CD4-positive, alpha-beta T cell treated with Interleukin-21 for 1 hour (primary cell): ENCODE measurements around the gene ZNF511.

Source experiments
- DNase-seq: peaks from one replicate; pipeline ENCODE4 v3.0.0-alpha.2; 2020

ZNF511 gene

DNA sequence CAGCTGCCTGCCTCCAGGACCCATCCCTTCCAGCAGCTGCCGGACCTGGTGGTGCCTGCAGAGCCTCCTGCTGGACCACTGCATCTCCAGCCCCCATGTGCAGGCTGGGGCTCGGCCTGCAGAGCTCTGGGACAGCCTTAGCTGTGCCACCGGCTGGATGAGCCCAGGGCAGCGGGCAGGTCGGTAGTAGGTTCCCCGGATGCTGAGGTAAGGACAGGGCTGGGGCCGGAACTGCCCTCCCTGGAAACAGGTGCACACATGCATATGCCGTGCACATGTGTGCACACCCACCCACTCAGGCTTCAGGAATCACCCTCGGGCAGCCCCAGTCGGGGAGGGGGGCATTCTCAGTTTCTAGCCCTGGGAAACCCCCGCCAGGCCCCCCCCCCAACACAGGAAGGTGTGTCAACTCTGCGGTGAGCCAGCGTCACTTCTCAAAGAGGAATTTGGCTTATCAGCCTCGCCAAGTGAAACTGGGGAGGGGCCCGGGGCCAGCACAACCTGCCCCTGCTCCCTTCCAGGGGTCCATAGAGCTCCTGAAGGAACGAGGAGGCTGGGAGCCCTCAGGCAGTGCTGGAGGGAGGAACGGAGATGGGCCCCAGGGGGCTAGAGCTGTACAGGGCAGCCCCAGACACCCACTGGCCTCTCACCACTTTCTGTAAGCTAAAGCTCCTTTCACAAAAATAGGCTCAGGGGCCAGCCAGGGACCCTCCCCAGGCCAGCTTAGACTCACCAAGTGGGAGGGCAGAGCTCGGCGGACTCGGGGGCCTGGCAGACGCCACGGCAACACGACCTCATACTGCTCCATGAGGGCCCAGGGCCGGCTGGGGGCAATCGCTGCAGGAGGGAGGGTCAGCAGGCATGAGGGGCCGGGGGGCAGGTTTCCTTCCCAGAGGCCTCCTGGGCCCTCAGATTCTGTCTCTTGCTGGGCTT lies 33.7 kb upstream of the ZNF511 start:
- peak; percentile 91 for DNase-seq

DNA sequence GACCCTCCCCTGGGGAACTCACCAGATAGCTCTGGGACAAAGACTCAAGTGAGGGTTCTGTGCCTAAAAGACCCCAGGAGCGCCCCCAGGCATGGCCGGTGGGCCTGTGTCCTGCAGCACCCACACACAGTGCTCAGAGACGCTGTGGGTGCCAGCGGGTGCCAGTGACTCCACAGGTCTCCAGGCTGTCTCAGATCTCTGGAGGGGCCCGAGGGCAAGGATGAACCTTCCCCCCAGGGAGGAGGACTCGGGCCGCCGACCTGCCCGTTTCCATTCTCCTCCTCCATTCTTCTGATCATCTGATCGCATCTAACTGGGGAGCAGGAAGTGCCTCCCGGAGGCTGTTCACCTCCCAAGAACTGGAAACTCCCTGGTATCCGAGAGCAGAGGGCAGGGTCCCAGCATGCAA lies 33.0 kb upstream of the ZNF511 start:
- peak; percentile 67 for DNase-seq

DNA sequence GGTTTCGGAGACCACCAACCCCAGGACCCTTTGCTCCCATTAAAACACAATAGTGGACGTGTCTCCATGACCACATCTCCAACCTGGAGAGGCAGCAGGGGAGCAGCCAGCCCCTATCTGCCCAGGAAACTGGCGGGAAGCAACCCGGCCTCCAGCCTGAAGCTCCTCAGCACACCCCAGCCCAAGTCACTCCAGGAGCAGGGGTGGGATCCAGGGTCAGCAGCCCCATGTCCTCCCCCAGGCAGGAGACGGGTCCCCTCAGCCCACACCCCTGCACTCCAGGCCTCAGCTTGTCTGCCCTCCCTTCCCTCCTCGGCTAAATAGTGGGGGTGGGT lies 32.6 kb upstream of the ZNF511 start:
- DNase-seq, result no peak

DNA sequence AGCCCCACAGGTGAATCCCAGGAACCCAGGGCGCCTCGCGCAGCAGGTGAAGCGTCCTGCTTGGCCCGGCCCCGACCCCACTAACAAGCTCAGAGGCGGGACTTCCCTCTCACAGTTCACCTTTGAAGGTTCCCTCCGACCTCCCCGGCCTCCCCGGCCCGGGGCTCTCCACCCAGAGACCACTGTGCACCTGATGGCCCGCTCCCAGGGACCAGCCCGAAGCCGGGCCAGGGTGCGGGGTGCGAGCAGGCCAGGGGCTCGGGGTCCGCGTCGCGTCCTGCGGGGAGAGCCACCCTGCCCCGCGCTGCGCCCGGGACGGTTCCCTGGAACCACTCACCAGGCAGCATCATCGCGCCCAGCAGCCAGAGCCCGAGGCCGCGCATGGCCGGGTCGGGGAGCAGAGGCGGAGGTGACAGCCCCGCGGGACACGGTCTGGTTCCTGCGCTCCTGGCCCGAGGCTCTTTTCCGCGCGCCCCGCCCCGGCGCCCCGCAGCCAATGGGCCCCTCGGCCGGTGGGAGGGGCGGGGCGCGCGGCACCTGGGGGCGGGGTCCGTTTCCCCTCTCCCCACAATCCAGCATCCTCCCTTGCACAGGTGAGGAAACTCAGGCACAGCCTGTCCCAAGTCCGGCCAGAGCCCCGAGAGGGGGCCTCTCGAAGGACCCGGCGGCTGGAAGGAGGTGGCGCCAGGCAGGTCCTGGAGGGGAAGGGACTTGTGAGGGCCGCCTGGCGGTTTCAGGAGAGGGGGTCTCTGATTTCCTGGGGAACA lies 32.1 kb upstream of the ZNF511 start, which contains the start of gene ADAM8:
TSS of gene ADAM8 (minus strand) at position 434 of the 767 bp plus-strand sequence. CDS start at position 383, 51 bp downstream.
- peak; percentile 74 for DNase-seq

DNA sequence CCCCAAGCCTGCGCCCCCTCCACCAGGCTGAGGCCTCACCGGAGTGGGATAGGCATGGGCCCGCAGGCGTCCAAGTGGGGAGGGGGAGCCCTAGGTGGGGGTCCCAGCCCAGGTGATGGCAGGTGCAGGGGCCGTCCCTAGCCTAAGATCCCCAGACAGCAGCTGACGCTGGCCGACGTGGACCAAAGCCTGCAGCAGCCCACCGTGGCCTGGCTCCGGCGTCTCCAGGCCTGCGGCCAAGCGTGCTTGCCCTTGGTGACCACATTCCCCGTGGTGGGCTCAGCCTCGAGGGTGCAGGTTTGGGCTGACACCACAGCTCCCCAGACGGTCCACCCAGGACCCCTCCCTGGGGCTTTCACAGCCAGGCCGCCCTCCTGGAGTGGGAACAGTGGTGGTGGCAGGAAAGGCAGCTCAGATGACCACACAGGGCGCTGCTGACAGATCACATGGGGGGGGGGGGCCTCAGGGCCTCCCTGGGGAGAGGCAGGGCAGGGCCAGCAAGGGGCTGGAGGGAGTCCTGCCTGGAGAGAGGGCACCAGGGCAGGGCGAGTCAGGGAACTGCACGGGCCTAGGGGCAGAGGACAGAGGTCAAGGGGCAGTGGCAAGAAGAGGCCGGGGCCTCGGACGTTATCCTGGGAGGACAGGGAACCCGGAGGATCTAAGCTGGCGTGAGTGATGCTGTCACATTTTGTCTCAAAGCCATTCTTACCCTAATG lies 31.3 kb upstream of the ZNF511 start:
- no peak for DNase-seq

DNA sequence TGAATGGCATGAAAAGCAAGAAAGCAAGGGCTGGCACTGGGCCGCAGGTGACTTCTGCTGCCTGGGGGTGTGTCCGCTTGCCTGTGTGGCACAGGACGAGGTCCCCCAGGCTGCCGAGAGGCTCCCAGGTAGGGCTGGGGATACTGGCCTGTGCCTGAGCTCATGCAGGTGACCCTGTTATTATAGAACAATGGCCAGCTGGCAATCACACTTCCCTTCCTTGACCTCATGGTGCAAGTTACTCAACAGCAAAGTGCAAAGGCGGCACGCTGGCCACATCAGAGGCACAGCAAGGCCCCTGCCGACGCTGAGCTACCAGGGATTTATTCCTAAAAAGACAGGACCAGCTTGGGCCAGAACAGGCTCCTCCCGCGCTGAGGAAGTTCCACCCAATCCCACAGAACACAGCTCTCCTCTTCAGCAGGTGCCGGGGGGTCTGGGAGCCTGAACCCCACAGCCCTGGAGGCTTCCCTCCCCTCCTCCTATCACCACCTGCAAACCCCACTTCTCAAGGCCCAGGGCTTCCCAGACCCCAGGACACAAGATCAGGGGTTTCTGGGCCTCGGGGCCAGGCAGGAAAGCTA lies 30.6 kb upstream of the ZNF511 start:
- DNase-seq, result no peak

DNA sequence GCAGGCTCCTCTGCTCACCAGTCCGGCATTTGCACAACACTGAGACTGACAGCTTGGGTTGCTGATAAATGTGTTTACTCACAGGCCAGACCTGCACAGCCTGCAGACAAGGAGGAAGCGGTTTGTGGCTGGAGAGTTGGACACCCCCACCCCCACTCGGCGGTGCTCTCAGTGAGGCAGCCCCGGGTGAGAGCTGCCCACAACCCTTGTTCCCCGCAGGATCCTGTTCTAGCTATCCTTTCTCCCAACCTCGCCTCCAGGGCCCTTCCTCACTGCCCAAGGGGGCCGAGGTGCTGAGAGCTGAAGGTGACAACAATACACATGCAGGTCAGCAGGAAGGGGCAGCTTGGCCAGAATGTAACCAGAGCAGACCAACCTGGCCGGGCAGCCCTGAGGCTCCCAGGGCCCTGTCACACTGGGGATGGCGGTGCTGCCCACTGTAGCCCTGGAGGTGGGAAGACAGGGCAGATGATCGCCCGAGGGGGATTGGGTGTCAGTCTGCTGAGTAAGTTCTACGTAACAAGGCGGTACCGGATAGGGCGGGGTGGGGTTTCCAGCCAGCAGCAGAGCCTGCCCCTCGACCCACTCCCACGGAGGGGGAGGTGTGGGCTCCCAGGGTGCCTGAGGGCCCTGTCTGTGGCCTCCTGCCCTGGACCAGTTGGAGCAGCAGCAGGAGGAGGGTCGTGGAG lies 30.0 kb upstream of the ZNF511 start:
- peak; percentile 84 for DNase-seq

DNA sequence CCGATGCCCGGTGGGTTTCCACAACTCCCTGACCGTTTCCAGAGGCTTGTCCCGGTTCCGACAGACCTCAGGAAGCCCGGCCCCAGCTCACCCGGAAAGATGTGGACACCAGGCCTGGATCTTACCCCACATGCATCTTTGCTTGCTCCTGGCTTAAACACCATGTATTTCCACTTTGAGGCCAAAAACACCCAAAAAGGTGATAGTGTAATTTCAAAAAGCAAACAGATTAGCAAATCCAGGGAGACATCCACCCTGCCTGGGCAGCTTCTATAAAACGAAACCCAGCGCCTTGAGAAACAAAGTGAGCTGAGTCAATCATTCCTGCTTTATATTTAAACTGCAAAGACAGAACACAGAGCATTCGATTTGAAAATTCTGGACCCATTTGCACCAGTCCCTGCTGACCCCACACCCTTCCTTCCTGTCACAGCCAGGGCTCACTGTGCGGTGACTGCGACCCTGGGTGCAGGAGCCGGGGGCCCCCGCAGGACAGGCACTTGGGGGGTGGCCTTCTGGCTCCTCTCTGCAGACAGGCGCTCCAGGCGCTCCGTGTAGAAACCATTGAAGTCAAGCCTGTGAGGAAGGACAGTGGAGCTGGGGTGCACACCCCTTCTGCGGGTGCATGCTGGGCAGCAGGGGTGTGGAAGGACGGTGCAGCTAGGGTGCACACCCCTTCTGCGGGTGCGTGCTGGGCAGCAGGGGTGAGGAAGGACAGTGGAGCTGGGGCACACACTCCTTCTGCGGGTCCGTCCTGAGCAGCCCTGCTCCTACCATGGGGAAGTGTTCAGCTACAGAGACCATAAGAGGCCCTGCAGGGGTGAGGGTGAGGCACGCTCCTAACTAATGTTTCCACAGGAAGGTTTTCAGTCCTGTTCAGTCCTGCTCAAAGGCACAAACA lies 29.1 kb upstream of the ZNF511 start:
- no peak for DNase-seq

DNA sequence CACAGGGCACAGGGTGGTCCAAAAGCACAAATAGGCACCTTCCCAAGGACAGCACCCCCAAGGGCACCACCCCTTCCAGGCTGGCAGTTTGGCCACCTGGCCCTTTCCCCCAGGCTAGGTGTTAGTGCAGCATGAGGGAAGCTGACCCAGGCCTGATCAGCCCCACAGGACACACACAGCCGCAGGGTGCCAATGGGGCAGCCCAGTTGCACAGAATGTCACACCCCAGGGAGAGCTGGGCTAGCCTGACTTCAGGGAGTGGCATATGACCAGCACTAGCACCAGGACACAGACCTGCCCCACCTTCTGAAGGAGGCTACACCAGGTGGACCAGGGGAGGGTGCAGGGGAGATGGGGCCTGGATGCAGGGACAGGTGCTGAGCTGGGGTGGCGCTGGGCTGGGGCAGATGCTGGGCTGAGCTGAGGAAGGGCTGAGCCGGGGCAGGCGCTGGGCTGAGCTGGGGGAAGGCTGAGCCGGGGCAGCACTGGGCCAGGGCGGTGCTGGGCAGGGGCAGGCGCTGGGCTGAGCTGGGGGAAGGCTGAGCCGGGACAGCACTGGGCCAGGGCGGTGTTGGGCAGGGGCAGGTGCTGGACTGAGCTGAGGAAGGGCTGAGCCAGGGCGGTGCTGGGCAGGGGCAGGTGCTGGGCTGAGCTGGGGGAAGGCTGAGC lies 28.2 kb upstream of the ZNF511 start:
- DNase-seq, result no peak

DNA sequence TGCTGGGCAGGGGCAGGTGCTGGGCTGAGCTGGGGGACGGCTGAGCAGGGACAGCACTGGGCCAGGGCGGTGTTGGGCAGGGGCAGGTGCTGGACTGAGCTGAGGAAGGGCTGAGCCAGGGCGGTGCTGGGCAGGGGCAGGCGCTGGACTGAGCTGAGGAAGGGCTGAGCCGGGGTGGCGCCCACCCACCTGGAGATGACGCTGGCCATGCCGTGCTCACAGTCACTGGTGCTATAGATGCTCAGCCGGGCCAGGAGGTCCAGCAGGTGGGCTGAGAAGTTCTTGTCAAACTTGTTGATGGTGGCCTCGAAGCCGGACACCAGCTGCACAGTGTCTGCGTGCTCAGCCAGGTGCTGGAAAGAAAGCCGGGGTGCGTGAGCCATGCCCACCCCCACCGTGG lies 27.6 kb upstream of the ZNF511 start:
- DNase-seq, result no peak

DNA sequence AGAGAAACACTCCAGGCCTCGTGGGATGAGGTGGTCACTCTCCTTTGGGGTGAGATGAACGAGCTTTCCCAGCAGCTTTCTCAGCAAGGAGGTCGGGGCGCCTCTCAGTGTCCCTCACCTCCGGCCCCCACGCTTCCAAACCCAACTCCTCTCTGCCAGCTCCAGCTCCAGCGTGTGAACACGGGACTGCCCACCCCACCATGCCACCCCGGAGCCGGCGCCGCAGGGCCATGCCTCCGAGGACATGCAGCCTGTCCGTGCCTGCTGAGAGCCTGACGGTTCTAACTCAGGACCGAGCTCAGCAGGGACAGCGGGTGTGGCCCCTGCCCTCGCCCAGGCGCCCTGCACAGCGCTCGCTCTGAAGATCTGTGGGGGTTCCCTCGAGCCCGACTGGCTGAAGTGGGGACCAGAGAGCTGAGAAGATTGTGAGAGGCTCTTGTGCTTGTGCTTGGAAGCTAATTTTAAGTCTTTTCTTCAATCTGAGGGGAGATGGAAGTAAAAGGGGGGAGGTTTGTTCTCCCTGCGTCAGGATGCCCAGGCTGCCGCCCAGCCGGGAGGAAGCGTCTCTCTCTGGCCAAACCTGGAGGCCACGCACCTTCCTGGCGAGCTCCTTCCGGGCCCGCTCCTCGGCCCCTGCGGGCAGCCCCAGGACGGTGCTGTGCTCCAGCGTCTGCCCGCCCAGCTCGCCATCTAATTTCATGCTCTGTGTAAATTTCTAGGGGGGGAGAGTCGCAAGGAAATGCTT lies 26.9 kb upstream of the ZNF511 start:
- no peak for DNase-seq

DNA sequence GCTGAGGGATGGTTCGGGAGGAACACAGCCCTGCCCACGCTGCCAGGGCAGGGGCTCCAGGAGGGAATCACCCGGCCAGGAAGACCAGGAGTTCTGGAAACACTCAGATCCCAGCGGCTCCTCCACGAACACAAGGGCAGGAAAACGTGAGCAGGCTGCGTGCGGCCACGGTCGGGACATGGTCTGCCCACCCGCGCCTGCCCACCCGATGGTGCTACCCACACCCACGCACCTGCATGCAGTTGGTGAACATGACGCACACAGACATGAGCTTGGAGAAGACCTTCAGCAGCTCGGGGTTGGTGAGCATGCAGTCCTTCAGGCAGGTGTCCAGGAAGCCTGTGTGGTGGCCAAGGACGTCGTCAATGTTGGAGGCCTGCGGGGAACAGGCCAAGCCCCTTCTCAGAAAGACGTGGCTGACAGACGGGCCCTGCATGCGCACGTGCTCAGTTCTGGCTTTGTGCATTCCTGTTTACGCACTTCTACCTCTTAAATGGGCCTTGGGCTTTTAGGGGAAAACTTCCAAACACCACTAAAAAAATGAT lies 25.8 kb upstream of the ZNF511 start:
- DNase-seq, result no peak

DNA sequence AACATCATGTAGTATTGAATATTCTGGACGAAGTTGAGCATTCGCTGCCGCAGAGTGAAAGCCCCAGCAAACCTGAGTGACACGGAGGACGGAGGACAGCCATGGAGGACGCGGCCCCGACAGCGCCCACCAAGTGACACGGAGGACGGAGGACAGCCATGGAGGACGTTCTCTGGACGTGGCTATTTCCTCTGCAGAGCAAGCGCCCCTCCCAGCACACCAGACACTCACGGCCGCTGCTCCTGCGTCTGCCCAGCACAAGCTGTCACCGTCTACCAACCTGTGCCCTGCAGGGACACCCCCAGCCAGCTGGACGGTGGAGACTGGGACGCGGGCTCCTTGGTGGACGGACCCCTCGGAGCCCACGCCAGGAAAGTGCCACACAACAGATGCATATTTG lies 24.8 kb upstream of the ZNF511 start:
- no peak for DNase-seq

DNA sequence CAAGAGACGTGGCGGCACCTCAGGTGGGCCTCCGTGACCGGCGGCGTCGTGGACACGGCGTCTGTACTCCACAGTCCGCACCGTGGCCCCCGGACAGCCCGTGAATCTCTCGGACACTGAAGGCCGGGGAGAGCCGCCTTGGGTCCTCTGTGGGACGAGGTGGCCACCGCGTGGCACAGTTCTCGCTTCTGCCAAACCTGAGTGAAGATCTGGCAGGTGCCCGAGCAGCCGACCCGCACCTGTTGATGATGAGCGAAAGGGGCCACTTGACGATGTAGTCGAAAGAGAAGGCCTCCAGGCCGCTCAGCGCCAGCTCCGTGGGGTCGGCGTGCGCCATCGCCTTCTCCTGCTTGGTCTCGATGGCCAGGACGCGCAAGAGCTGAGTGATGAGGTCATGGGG lies 23.5 kb upstream of the ZNF511 start:
- DNase-seq, result no peak

DNA sequence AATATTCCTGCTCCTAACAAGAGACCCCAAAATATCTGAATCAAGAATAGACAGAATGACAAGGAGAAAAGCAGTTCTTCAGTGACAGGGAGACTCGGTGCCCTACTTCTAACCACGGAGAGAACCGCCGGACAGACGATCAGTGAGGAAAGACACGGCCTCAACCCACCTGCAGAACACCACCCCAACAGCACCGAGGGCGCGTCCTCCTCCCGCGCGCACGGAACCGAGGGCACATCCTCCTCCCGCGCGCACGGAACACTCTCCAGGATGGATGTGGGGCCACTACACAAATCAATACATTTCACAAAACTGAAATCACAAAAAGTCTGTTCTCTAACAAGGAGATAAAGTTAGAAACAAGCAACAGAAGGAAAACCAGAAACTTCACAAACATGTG lies 22.3 kb upstream of the ZNF511 start:
- no peak for DNase-seq

DNA sequence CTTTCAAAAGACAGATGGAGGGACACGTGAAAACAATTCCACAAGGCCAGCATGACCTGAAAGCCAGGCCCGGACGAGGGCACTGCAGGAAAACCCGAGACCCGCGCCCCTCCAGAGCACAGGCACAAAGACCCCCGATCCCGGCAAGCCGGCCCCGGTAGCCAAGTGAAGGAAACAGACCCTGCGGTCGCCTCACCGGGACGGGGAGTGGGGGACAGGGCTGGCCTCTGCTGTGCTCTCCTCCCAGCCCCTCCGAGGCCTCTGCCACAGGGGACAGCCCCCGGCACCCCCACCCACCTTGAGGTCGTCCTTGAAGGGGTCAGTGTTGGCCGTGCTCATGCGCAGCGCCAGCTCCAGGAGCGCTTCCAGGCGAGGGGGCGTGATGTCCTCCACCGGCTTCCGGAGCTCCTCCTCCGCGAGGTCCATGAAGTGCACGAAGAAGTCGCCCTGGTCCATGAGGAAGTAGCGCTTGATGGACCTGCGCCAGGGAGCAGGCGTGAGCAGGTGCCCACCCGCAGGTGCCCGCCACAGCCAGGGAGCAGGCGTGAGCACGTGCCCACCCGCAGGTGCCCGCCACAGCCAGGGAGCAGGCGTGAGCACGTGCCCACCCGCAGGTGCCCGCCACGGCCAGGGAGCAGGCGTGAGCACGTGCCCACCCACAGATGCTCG lies 20.7 kb upstream of the ZNF511 start:
- no peak for DNase-seq

DNA sequence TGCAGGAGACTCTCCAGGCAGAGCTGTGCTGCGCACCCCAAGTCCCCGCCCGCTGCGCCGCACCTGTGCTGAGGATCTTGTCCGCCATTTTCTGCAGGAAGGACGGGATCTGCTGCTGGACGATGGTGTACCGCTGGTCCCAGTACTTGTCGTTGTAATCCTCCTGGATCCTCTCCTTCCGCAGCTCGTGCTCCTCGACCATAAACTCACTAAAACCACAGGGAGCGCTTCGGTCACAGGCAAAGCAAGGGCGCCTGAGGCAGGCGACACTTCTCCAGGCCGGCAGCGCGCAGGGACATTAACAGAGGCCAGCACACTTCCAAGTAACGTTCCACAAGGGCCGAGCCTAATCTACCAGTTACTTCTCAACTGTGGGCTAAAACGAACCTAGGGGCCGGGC lies 19.0 kb upstream of the ZNF511 start:
- DNase-seq, result no peak

DNA sequence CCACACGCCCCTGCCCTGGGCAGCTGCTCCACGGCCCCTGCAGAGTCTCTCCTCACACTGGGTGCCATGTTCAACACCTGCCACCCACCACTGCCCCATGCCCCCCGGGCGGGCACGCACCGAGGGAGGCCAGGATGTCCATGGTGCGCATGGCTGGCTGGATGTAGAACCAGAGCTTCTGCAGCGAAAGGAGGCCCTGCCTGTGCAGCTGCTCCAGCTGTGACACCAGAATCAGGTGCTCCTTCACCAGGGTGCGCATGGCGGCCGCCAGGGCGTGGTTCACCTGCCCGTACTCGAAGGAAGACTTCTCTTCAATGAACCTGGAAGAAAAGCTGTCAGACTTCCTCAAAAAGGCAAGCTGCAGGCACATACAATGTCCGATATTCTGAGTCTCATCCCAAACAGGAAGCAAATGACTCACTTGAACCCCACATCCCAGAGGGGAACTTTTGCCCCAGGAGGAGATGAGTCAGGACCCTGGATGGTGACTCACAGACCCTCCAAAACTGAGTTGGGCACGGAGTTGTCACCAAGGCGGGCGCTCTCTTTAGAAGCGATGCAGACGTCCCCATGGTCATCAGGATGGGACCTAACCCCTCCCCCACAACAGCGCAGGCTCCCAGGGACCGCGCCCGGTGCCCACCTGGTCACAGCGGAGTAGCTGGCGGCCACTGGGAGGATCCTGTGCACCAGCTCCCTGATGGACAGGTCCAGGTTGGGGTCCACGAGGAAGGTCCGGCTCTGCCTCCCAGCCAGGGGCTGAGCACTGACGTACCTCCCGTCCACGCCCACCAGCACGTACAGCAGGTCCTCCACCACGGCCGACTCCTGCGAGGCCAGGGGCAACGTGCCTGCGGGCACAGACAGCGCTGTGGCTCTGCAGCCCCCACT lies 15.6 kb upstream of the ZNF511 start:
- no peak for DNase-seq
